HepG2 (cell line): ENCODE results near the gene NUP88. TPM values are rescaled to one million over a fixed set of nuclear protein-coding genes. Genes with fewer than 3 reads are reported as not detected.

Source experiments
- ATAC-seq: fragments of 200-7000 bp; cut with Tn5 transposase; 3 replicates; pipeline ENCODE4 v1.9.1; 2020; ENCODE audit warnings: mild to moderate bottlenecking, moderate library complexity
- BruUV-seq: library from RNA; stranded (reverse); fragments of 400-500 nt; replicated peaks from 2 replicates; lab custom pipeline; 2021; lab: Mats Ljungman, UMichigan
- CTCF ChIA-PET: fragments of 300-600 bp; formaldehyde crosslinking; extraction: SDS; loops from one replicate; lab custom pipeline; 2021; ENCODE audit warnings: low total read pairs, inconsistent platforms, low intra/inter-chr PET ratio; lab: Yijun Ruan, JAX
- POLR2A ChIA-PET: fragments of 350-600 bp; sonication (Branson Sonifier 250); formaldehyde crosslinking; loops from one replicate; lab custom pipeline; 2020; ENCODE audit warnings: antibody characterized with exemption, inconsistent platforms; lab: Yijun Ruan, JAX
- DNase-seq: peaks from one replicate; pipeline ENCODE4 v3.0.0-alpha.2; 2015; ENCODE audit warnings: low spot score
- FAIRE-seq: peaks from 3 replicates; lab custom pipeline; 2011; peaks lifted over from hg19 to GRCh38; lab: Jason Lieb, UNC
- H2AFZ ChIP-seq: one replicate; pipeline ENCODE4 v1.6.1; 2011; ENCODE audit warnings: low read length, inconsistent platforms
- H3K27ac ChIP-seq: fragments of 300-600 bp; 3 replicates; pipeline ENCODE4 v1.8.0; 2011; ENCODE audit warnings: mixed run types, mild to moderate bottlenecking, mixed read lengths, low read length, inconsistent platforms; ENCODE audit not compliant: insufficient read depth; ENCODE audit errors: extremely low read length
- H3K27me3 ChIP-seq, 2 experiments: fragments of 200-600 bp in 1 of 2; 2 replicates in 1 of 2; 3 replicates in 1 of 2; pipeline versions ENCODE4 v1.6.0 to v1.8.0; 2011; ENCODE audit warnings: low read length in 2 of 2, mild to moderate bottlenecking in 2 of 2, moderate library complexity in 2 of 2, inconsistent platforms in 1 of 2; ENCODE audit not compliant: insufficient read depth in 2 of 2, control insufficient read depth in 1 of 2
- H3K36me3 ChIP-seq, 2 experiments: fragments of 200-600 bp in 1 of 2; replicated peaks in 1 of 2; 2 replicates in 1 of 2; 3 replicates in 1 of 2; pipeline versions ENCODE4 v1.5.1 to v1.8.0; 2011; ENCODE audit warnings: low read length in 2 of 2, inconsistent platforms in 1 of 2; ENCODE audit not compliant: insufficient read depth in 2 of 2, control insufficient read depth in 1 of 2
- H3K4me1 ChIP-seq: 2 replicates; pipeline ENCODE4 v1.5.1; 2012; ENCODE audit warnings: low read length, inconsistent platforms; ENCODE audit not compliant: insufficient read depth
- H3K4me2 ChIP-seq: 2 replicates; pipeline ENCODE4 v1.6.0; 2011; ENCODE audit warnings: low read depth, low read length, inconsistent platforms
- H3K4me3 ChIP-seq, 3 experiments: fragments of 200-600 bp in 1 of 3; sonication (generic), shearing (Covaris generic) in 1 of 3; replicated peaks in 1 of 3; 2 replicates each; pipeline ENCODE4 v1.5.1; 2011 to 2016; ENCODE audit warnings: low read length in 3 of 3, inconsistent platforms in 2 of 3, low read depth in 2 of 3, mild to moderate bottlenecking in 2 of 3, control low read depth in 1 of 3, mixed read lengths in 1 of 3; ENCODE audit not compliant: insufficient read depth in 1 of 3
- H3K79me2 ChIP-seq: one replicate; pipeline ENCODE4 v1.6.1; 2011; ENCODE audit warnings: low read length, inconsistent platforms; ENCODE audit not compliant: insufficient read depth
- H3K9ac ChIP-seq: 2 replicates; pipeline ENCODE4 v1.6.0; 2011; ENCODE audit warnings: mild to moderate bottlenecking, low read depth, low read length, inconsistent platforms; ENCODE audit not compliant: insufficient read depth
- H3K9me3 ChIP-seq: 2 replicates; pipeline ENCODE4 v1.5.1; 2012; ENCODE audit warnings: mild to moderate bottlenecking, low read length
- H4K20me1 ChIP-seq: 2 replicates; pipeline ENCODE4 v1.6.0; 2011; ENCODE audit warnings: inconsistent platforms, mild to moderate bottlenecking, low read length, moderate library complexity; ENCODE audit not compliant: insufficient read depth
- ETV5 ChIP-seq: IDR thresholded peaks from 2 replicates; pipeline ENCODE4 v1.6.1; 2018; ENCODE audit warnings: missing biosample characterization, missing genetic modification reagents, inconsistent platforms, borderline replicate concordance
- FUBP1 ChIP-seq: sonication (generic); formaldehyde crosslinking; IDR thresholded peaks from 2 replicates; pipeline ENCODE4 v1.5.1; 2020; ENCODE audit warnings: missing genetic modification reagents, mild to moderate bottlenecking, borderline replicate concordance
- GTF2F1 ChIP-seq: fragments of 150-350 bp; IDR thresholded peaks from 2 replicates; pipeline ENCODE4 v1.6.1; 2014; ENCODE audit warnings: low read length
- HMGA1 ChIP-seq: sonication (generic); formaldehyde crosslinking; conservative IDR thresholded peaks from 2 replicates; pipeline ENCODE4 v1.4.0; 2020; ENCODE audit warnings: missing genetic modification reagents
- NFYB ChIP-seq: sonication (generic); formaldehyde crosslinking; IDR thresholded peaks from 2 replicates; pipeline ENCODE4 v1.4.0; 2020; ENCODE audit warnings: missing genetic modification reagents
- POLR2G ChIP-seq: fragments of 200-400 bp; formaldehyde crosslinking; IDR thresholded peaks from 2 replicates; pipeline ENCODE4 v1.6.1; 2018; ENCODE audit warnings: mild to moderate bottlenecking, low read depth, low read length, moderate library complexity
- RBM22 ChIP-seq: fragments of 200-400 bp; formaldehyde crosslinking; optimal IDR thresholded peaks from 2 replicates; pipeline ENCODE3; 2017; ENCODE audit warnings: mild to moderate bottlenecking, low read length, moderate library complexity
- SKI ChIP-seq: fragments of 450-650 bp; IDR thresholded peaks from one replicate; pipeline ENCODE4 v1.6.1; 2018; ENCODE audit warnings: mild to moderate bottlenecking; ENCODE audit not compliant: partially characterized antibody
- SMARCE1 ChIP-seq: fragments of 450-650 bp; IDR thresholded peaks from 2 replicates; pipeline ENCODE4 v1.6.1; 2017; ENCODE audit warnings: borderline replicate concordance
- SRF ChIP-seq: IDR thresholded peaks from 2 replicates; pipeline ENCODE4 v1.6.1; 2011; ENCODE audit warnings: mild to moderate bottlenecking, low read depth, low read length, moderate library complexity
- TEAD2 ChIP-seq: sonication (generic); formaldehyde crosslinking; IDR thresholded peaks from 2 replicates; pipeline ENCODE4 v1.9.0; 2021; ENCODE audit warnings: missing genetic modification reagents
- ZNF143 ChIP-seq: sonication (generic); formaldehyde crosslinking; IDR thresholded peaks from 2 replicates; pipeline ENCODE4 v1.4.0; 2020; ENCODE audit warnings: missing genetic modification reagents
- ZNF256 ChIP-seq: sonication (generic); formaldehyde crosslinking; conservative IDR thresholded peaks from 2 replicates; pipeline ENCODE4 v1.4.0; 2020; ENCODE audit warnings: missing genetic modification reagents
- ZNF263 ChIP-seq: sonication (generic); formaldehyde crosslinking; IDR thresholded peaks from 2 replicates; pipeline ENCODE4 v1.4.0; 2020; ENCODE audit warnings: missing genetic modification reagents
- ZNF546 ChIP-seq: sonication (generic); formaldehyde crosslinking; conservative IDR thresholded peaks from 2 replicates; pipeline ENCODE4 v1.8.1; 2023; ENCODE audit warnings: mild to moderate bottlenecking, missing genetic modification reagents
- ZNF674 ChIP-seq: sonication (generic); formaldehyde crosslinking; IDR thresholded peaks from 2 replicates; pipeline ENCODE4 v1.5.0; 2020; ENCODE audit warnings: low read depth, mild to moderate bottlenecking, missing genetic modification reagents
- ZNF75D ChIP-seq: sonication (generic); formaldehyde crosslinking; IDR thresholded peaks from 2 replicates; pipeline ENCODE4 v1.8.1; 2023; ENCODE audit warnings: missing genetic modification reagents, mild to moderate bottlenecking, borderline replicate concordance
- WGBS: methylation state at CpG from one replicate; pipeline ENCODE4 v1.1.6; 2017; ENCODE audit warnings: low lambda C conversion rate; 5-methylcytosine and 5-hydroxymethylcytosine counted together
- in situ Hi-C: cut with HindIII; loops from 2 replicates; pipeline ENCODE4 v1.10.0; 2017; ENCODE audit warnings: low pct_unique_long_range_greater_than_20kb; ENCODE audit not compliant: extremely low pct_ligation_motif_present
- intact Hi-C: fragments of 100-400 bp; cut with micrococcal nuclease; formaldehyde crosslinking; loops from one replicate; pipeline ENCODE4 v1.10.0; 2022; ENCODE audit not compliant: unreplicated experiment
- polyA plus RNA-seq, 8 experiments: library from polyadenylated mRNA; depleted of rRNA in 3 of 8; stranded (reverse) in 7 of 8; unstranded in 1 of 8; fragments of >200 nt; fragmentation: Illumina TruSeq in 4 of 8; extraction: Trizol in 4 of 8; gene quantifications; 2 replicates each; pipeline versions ENCODE4 v1.2.1 to v1.2.3, GENCODE V29; 2011 to 2016; ENCODE audit warnings: low read depth in 4 of 8, missing spikeins in 1 of 8, mixed read lengths in 1 of 8; ENCODE audit not compliant: insufficient read depth in 1 of 8
- total RNA-seq, 5 experiments: library from RNA; depleted of rRNA; stranded (reverse); fragments of >200 nt; fragmentation: Illumina TruSeq; extraction: Trizol; gene quantifications; 2 replicates each; pipeline ENCODE4 v1.2.3, GENCODE V29; 2016; ENCODE audit warnings: low read depth in 1 of 5

Gene NUP88
- total and polyA plus RNA-seq, 2 of the 13 experiments (the other 11 are each of a cell fraction or from before 2014, with no cell fraction given), result 48.2 to 130 TPM

GRCh38 chr17:5380491-5381135 lies 38.8 kb downstream of the NUP88 start:
- Histone ChIP-seq H3K79me2 (no peaks in the 10 kb centered on the region), H3K27me3 (no peaks in the 10 kb centered on the region), H3K4me1 (no peaks in the 10 kb centered on the region), H4K20me1 (no peaks in the 10 kb centered on the region), H3K27ac (no peak overlapping the region), H3K36me3 (peaks cover 22 to 78% of the 10 kb centered on the region in 2 experiments), H3K9me3 (no peaks in the 10 kb centered on the region), H3K4me3 (no peak overlapping the region), H3K4me2 (no peak overlapping the region), H3K9ac (no peak overlapping the region), H2AFZ (no peak overlapping the region)
- intact Hi-C loops, result no loop called here
- CTCF ChIA-PET, result no interaction called here
- 93% methylated on average over 7 of the region's 7 CpGs for WGBS
- no peak for TF ChIP-seq SMARCE1
- TF ChIP-seq RBM22, result peak; percentile 88
- in situ Hi-C loops, result no loop called here
- ATAC-seq (no peak), DNase-seq (no peak), FAIRE-seq (no peak)
- POLR2A ChIA-PET, result no interaction called here
- BruUV-seq, result no TSS peak

- intact Hi-C loops, result no loop called here
- Histone ChIP-seq H4K20me1 (no peaks in the 10 kb centered on the region), H3K9ac (no peak overlapping the region), H2AFZ (no peak overlapping the region), H3K36me3 (peaks cover 24 to 73% of the 10 kb centered on the region in 2 experiments), H3K79me2 (no peaks in the 10 kb centered on the region), H3K27ac (no peak overlapping the region), H3K4me2 (no peak overlapping the region), H3K4me3 (no peak overlapping the region), H3K4me1 (no peaks in the 10 kb centered on the region), H3K9me3 (no peaks in the 10 kb centered on the region), H3K27me3 (no peaks in the 10 kb centered on the region)
- in situ Hi-C loops, result no loop called here
- POLR2A ChIA-PET, result interaction anchor here (0.8 kb wide), 1 partner anchor 11 kb away, joined by 3 read pairs; no protein-coding TSS in a partner anchor
- WGBS, result 95% methylated on average over 11 of the region's 11 CpGs
- DNase-seq (no peak), FAIRE-seq (no peak), ATAC-seq (no peak)
- CTCF ChIA-PET, result no interaction called here
- no TSS peak for BruUV-seq
- TF ChIP-seq ZNF75D (CRISPR knock-in tag) (no peak), ZNF143 (no peak), TEAD2 (CRISPR knock-in tag) (no peak), FUBP1 (CRISPR knock-in tag) (no peak), ZNF256 (CRISPR knock-in tag) (no peak), SRF (no peak), ZNF263 (CRISPR knock-in tag) (no peak), HMGA1 (CRISPR knock-in tag) (no peak), GTF2F1 (no peak), ETV5 (CRISPR knock-in tag) (no peak), NFYB (CRISPR knock-in tag) (no peak), ZNF546 (CRISPR knock-in tag) (no peak), POLR2G (peak; percentile 48; the same call in 1 of the 2 replicates), ZNF674 (CRISPR knock-in tag) (no peak), RBM22 (peak; percentile 93), SKI (no peak)
Observed at GRCh38 chr17:5379351-5380107, 39.9 kb downstream of the NUP88 start.
